ENCODE results near the gene TSHZ3.

TSHZ3 gene

GRCh38 chr19:31331536-31331935 lies 17.7 kb downstream of the TSHZ3 start:
- no peak for DNase-seq (ENCODE audit: low read depth)
- no peak for TF ChIP-seq CTCF (IDR thresholded peaks at IDR 0.05; ENCODE audit: low read length, missing control alignments)
- no peak overlapping the region for H3K4me3 ChIP-seq (replicated peaks; ENCODE audit: low read depth, low read length)

GRCh38 chr19:31330761-31331160 lies 18.5 kb downstream of the TSHZ3 start:
- H3K4me3 ChIP-seq (replicated peaks; ENCODE audit: low read depth, low read length): no peak overlapping the region
- DNase-seq (ENCODE audit: low read depth): no peak
- no peak for TF ChIP-seq CTCF (IDR thresholded peaks at IDR 0.05; ENCODE audit: low read length, missing control alignments)

- no peak for TF ChIP-seq CTCF (IDR thresholded peaks at IDR 0.05; ENCODE audit: low read length, missing control alignments)
- no peak overlapping the region for H3K4me3 ChIP-seq (replicated peaks; ENCODE audit: low read depth, low read length)
- no peak for DNase-seq (ENCODE audit: low read depth)
Measured at GRCh38 chr19:31330237-31330636, 19.0 kb downstream of the TSHZ3 start.

DNA sequence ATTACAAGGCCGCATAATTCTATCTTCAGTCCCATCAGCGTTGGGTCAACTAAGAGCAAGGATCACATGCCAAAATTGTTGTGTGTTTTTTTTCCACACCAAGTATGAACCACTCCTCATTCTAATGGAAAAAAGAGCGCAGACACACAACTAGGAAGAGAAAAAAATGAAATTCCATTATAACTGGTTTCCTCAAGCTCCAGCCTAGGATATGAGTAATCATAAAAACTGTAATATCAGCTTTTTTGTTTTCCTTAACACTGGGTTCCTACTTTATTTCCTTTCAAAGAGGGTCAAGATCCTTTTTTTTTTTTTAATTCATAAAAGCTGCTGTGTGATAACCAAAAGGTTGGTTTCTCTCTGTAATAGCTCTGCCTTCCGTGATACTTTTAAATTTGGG lies 19.4 kb downstream of the TSHZ3 start:
- DNase-seq (ENCODE audit: low read depth): no peak
- no peak for TF ChIP-seq CTCF (IDR thresholded peaks at IDR 0.05; ENCODE audit: low read length, missing control alignments)
- H3K4me3 ChIP-seq (replicated peaks; ENCODE audit: low read depth, low read length): no peak overlapping the region

- TF ChIP-seq CTCF (IDR thresholded peaks at IDR 0.05; ENCODE audit: low read length, missing control alignments): no peak
- DNase-seq (ENCODE audit: low read depth): no peak
- no peak overlapping the region for H3K4me3 ChIP-seq (replicated peaks; ENCODE audit: low read depth, low read length)
Measured at GRCh38 chr19:31328238-31328637, 21.0 kb downstream of the TSHZ3 start.

GRCh38 chr19:31326329-31327028 lies 22.8 kb downstream of the TSHZ3 start:
- TF ChIP-seq CTCF (IDR thresholded peaks at IDR 0.05; ENCODE audit: low read length, missing control alignments): no peak
- H3K4me3 ChIP-seq (replicated peaks; ENCODE audit: low read depth, low read length): no peak overlapping the region
- no peak for DNase-seq (ENCODE audit: low read depth)

DNA sequence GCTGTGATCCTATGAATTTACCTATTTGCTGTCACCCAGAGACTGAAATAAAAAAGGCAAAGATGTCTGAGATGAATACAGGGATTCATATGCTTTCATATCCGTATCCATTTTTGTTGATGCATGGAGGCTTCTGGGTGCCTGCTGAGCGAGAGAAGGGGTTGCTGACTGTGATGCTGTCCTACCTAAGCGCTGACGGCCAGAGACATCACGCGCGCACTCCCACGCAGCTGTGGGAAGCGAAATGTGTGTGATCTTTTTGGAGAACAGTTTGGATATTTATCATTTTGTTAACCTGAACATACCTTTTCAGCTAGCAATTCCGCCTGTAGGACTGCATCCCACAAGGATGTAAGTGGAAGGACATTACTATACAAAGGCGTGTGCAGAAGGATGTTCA lies 23.9 kb downstream of the TSHZ3 start:
- no peak overlapping the region for H3K4me3 ChIP-seq (replicated peaks; ENCODE audit: low read depth, low read length)
- no peak for TF ChIP-seq CTCF (IDR thresholded peaks at IDR 0.05; ENCODE audit: low read length, missing control alignments)
- DNase-seq (ENCODE audit: low read depth): no peak

All from fibroblast of pulmonary artery (primary cell).